Subcutaneous adipose tissue (tissue), 4 donors: Measurements from ENCODE around the gene TAGLN3. TPM values are rescaled to one million over a fixed set of nuclear protein-coding genes. Genes with fewer than 3 reads are reported as not detected.

ENCODE experiments used
- CTCF ChIP-seq: fragments of 450-650 bp; IDR thresholded peaks from one replicate; pipeline ENCODE4 v1.5.1; 2016; ENCODE audit warnings: low read depth, mild to moderate bottlenecking, control low read depth, antibody characterized with exemption, moderate library complexity
- total RNA-seq, 4 donors: library from RNA; depleted of rRNA; stranded (reverse); fragments of >200 nt; gene quantifications; one replicate each; pipeline ENCODE4 v1.1.0, GENCODE V29; 2016

Gene TAGLN3
- total RNA-seq, 4 donors from 2014 or later, result not detected

- TF ChIP-seq CTCF, result no peak
Observed at GRCh38 chr3:112004669-112005068, 5.9 kb downstream of the TAGLN3 start.

GRCh38 chr3:112005091-112005672, 6.5 kb downstream of the TAGLN3 start:
- no peak for TF ChIP-seq CTCF

DNA sequence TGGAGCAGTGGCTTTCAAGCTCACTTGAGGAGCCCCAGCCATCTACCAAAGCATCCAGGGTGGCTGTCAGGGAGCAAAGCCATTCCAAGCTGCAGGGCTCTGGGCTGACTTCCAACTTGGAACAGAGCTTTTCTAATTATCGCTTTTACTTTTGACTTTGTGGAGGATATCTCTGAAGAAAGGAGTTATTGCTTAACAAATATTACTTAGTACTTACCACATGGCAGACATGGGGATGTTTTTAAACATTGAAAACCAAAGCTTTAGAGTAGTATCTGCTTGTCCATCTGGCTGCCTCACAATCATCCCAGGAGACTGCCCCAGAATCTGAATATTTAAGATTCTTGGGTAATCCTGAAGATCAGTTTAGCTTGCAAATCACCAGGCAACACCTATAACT, 8.9 kb downstream of the TAGLN3 start:
- no peak for TF ChIP-seq CTCF

DNA sequence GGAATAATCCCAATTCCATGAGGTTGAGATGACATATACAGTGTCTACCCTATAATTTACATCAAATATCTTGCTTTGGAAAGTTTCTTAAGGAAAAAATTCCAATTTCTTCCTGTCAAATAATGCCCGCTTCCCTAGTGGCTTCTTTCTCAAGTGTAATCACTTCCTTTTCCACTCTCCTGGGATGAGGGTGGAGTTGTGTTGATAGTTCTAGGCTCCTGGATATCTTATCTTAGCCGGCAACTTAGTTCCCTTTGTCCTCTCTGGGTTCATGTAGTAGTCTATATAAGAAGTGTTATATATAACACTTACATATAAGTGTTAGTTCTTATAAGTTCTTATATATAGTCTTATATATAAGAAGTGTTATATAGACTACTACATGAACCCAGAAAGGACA, 10.9 kb downstream of the TAGLN3 start:
- no peak for TF ChIP-seq CTCF

DNA sequence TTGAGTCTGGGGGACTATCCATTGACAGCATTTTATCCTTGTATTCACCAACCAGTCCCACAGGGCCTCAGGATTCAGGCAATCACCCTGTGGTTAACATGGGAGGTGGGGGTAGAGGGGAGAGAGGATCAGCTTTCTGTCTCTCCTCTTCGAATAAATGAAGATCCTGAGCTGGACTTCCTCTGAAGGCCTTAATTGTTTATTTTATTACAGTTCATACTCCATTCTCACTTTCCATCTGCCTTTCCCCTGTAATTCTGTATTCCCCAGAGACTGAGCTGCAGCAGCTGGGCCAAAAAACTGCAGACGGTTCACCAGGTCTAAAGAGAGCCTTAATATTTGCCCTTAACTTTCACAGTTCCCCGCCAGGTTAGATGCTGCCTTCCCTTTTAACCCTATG, 11.9 kb downstream of the TAGLN3 start:
- TF ChIP-seq CTCF, result no peak

DNA sequence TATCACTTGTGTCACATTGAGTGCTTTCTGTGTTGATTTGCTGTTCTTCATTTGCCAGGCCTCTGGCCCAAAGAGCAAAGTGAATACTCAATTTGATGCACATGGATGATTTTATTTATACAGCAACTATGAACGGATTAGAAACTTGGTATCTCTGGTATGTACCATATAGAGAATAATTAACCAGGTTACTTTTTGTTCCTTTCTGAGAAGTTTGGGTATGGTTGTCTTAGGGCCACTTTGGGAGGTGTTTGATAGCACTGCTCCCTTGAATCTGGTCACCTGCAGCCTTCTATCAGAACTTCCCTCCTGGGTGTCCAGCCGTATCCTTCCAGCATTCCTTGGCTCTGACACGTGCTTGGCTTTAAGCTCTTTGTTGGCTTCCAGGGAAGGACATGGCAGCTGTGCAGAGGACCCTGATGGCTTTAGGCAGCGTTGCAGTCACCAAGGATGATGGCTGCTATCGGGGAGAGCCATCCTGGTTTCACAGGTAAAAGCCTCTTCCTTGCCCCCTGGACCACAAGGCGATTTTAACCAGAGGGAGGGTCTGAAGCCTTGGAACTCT, 12.7 kb downstream of the TAGLN3 start:
- no peak for TF ChIP-seq CTCF

DNA sequence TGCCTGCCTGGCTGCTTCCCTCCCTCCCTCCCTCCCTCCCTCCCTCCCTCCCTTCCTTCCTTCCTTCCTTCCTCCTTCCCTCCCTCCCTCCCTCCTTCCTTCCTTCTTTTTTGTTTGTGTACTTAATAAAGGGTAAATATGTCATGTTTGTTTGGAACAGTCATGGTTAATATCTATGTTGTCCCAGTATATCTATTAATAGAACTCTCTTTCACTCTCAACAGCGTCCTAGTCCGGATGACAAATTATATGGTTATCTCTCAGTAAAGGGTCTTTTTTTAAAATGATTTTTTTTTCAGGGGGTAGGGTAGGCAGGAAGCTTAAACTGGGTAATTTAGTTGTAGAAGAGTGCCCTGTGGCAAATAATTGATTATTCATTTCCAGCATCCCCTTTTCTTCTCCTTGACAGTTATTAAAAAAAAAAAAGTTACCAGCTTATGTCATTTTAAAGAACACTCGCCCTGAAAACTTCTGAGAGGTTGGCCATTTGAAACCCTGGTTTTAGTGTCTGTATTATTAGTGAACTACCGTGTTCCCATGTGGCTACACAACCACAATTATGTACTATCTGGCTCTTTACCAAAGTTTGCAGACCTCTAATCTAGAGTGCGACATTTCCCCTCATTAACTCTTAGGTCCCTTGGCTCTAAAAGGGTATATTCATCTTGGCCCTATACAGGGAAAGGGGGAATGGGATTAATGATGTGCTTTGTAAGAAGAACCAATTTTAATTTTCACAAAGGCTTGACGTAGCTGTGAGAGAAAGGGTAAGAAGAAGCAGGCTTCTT, 13.7 kb downstream of the TAGLN3 start:
- TF ChIP-seq CTCF, result no peak
